GM19240 (cell line): Measurements from ENCODE around the gene SLAMF7.

ENCODE experiments used
- DNase-seq: peaks from one replicate; pipeline ENCODE4 v3.0.0; 2011; ENCODE audit warnings: low spot score; ENCODE audit not compliant: insufficient read length

SLAMF7 gene

GRCh38 chr1:160800142-160800541 is 61.1 kb downstream of the SLAMF7 start:
- no peak for DNase-seq

- DNase-seq, result no peak
Measured at GRCh38 chr1:160800645-160801408, 61.8 kb downstream of the SLAMF7 start.

- no peak for DNase-seq
Measured at GRCh38 chr1:160801836-160802580, 63.0 kb downstream of the SLAMF7 start.
